HG03439 (cell line): ENCODE data around the gene CDA.

Source experiments
- ATAC-seq: cut with Tn5 transposase; IDR thresholded peaks from one replicate; pipeline ENCODE4 v1.9.1; 2021; ENCODE audit warnings: mild to moderate bottlenecking, moderate library complexity; ENCODE audit not compliant: unreplicated experiment

Gene CDA

GRCh38 chr1:20588634-20589225, at the start of gene CDA:
Gene CDA, plus strand, starts transcription at chr1:20589097. Its CDS starts 33 bp downstream, at chr1:20589130.
- no peak for ATAC-seq

- no peak for ATAC-seq
Measured at GRCh38 chr1:20540281-20540680, 48.6 kb upstream of the CDA start.

- no peak for ATAC-seq
Measured at GRCh38 chr1:20546637-20547036, 42.3 kb upstream of the CDA start.

- no peak for ATAC-seq
Measured at GRCh38 chr1:20551161-20551560, 37.7 kb upstream of the CDA start.

GRCh38 chr1:20551945-20552727, 36.8 kb upstream of the CDA start, which contains the start of gene FAM43B:
Gene FAM43B, plus strand, starts transcription at chr1:20552573. Its CDS starts 401 bp downstream, at chr1:20552974.
- no peak for ATAC-seq

- ATAC-seq = no peak
Measured at GRCh38 chr1:20552728-20553445, 36.0 kb upstream of the CDA start.

- ATAC-seq = no peak
Measured at GRCh38 chr1:20555025-20555757, 33.7 kb upstream of the CDA start.

- ATAC-seq = no peak
Measured at GRCh38 chr1:20555758-20556120, 33.2 kb upstream of the CDA start.

- ATAC-seq = no peak
Measured at GRCh38 chr1:20558191-20558590, 30.7 kb upstream of the CDA start.

- no peak for ATAC-seq
Measured at GRCh38 chr1:20560966-20561365, 27.9 kb upstream of the CDA start.

- no peak for ATAC-seq
Measured at GRCh38 chr1:20565234-20565633, 23.7 kb upstream of the CDA start.

- ATAC-seq = no peak
Measured at GRCh38 chr1:20569523-20570098, 19.3 kb upstream of the CDA start.

- ATAC-seq = no peak
Measured at GRCh38 chr1:20571427-20571826, 17.5 kb upstream of the CDA start.

- ATAC-seq = no peak
Measured at GRCh38 chr1:20573987-20574386, 14.9 kb upstream of the CDA start.

GRCh38 chr1:20574686-20575540, 14.0 kb upstream of the CDA start:
- ATAC-seq = no peak

GRCh38 chr1:20575541-20576336, 13.2 kb upstream of the CDA start:
- ATAC-seq = no peak

GRCh38 chr1:20578062-20578461, 10.8 kb upstream of the CDA start:
- ATAC-seq = no peak

GRCh38 chr1:20578721-20579395, 10.0 kb upstream of the CDA start:
- no peak for ATAC-seq

GRCh38 chr1:20584890-20585289, 4.0 kb upstream of the CDA start:
- ATAC-seq = no peak
